Neuron (in vitro differentiated cells): Measurements from ENCODE around the gene TMPRSS13.
"Not testable (repeated sequence)": the region's sequence is repeated elsewhere in the genome, so short reads cannot be mapped to it uniquely, and the experiment has no call there.

Source experiments
- H2AFZ ChIP-seq: one replicate; pipeline ENCODE4 v1.6.1; 2013; ENCODE audit warnings: low read depth, mild to moderate bottlenecking, inconsistent platforms, low read length, moderate library complexity
- H3K27me3 ChIP-seq: one replicate; pipeline ENCODE4 v1.6.1; 2013; ENCODE audit warnings: low read length; ENCODE audit not compliant: insufficient read depth
- H3K36me3 ChIP-seq: one replicate; pipeline ENCODE4 v1.6.1; 2013; ENCODE audit warnings: low read length; ENCODE audit not compliant: insufficient read depth
- H3K4me1 ChIP-seq: one replicate; pipeline ENCODE4 v1.6.1; 2013; ENCODE audit warnings: low read length; ENCODE audit not compliant: insufficient read depth
- H3K4me3 ChIP-seq: 2 replicates; pipeline ENCODE4 v1.5.1; 2013; ENCODE audit warnings: mild to moderate bottlenecking, low read length, moderate library complexity
- H3K9me3 ChIP-seq: one replicate; pipeline ENCODE4 v1.6.1; 2013; ENCODE audit warnings: low read length

The TMPRSS13 gene

DNA sequence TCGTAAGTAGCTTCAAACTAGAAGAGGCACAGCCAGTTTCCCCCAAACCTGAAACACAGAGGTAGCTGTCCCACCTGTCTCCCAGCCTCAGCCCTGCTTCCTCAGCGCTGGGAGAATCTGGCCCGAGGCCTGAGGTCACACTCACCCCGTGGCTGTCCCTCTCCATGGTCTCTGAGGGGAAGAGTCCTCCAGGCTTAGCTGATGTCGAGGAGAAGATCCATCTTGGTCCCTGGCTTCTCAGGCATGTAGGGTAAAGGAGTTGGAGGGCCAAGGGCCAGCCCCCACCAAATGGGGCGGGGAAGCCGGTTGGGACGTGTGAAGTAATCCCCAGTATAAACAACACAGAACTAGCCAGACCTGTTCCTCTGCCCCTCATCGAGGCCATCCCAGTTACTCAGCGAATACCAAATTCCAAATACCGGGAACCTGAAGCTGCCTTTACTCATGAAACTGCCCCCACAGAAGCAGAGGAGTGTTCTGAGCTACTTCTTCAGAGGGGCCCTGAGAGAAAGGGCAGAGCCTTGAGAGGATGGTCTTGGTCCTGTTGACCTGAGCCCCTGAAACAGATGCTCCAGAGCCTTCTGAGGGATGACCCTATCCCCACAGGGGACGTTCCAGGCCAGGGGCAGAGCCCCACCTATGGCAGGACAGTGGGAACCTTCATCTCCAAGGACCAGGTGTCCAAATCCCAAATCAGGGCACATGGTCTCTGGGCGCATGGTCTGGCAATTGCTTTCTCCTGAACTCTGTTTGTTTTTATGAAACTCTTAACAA, at the start of gene TMPRSS13:
Gene TMPRSS13 (minus strand): TSS at position 261 of the 774 bp plus-strand sequence. CDS start 95 bp downstream, at position 166.
- Histone ChIP-seq H3K4me1 (no peaks in the 10 kb centered on the region), H3K4me3 (no peak within 1 kb of the TSS), H3K27me3 (peaks cover 10% of the 10 kb centered on the region), H3K9me3 (no peaks in the 10 kb centered on the region), H3K36me3 (no peaks in the 10 kb centered on the region), H2AFZ (no peak within 1 kb of the TSS)

DNA sequence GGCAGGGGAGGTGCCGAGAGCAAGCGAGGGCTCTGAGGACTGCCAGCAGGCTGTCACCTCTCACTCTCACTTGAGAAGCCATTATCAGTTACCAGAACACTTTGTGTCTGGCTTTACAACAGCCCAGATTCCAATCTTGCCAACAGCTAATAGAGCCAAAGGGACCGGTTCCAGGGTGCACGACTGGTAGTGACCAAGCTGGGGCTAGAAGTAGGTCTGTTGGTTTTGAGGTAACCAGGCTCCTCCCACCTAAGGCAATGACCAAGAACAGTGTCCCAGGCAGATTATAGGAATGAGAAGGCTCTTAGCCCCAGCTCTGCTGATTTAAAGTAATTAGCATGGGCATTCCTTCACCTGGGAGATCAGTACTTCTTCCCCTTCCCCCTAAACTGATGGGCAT, 49.8 kb upstream of the TMPRSS13 start:
- Histone ChIP-seq H3K36me3 (no peaks in the 10 kb centered on the region), H3K27me3 (peaks cover under 1% of the 10 kb centered on the region), H3K4me3 (no peak overlapping the region), H2AFZ (no peak overlapping the region), H3K9me3 (no peaks in the 10 kb centered on the region), H3K4me1 (no peaks in the 10 kb centered on the region)

DNA sequence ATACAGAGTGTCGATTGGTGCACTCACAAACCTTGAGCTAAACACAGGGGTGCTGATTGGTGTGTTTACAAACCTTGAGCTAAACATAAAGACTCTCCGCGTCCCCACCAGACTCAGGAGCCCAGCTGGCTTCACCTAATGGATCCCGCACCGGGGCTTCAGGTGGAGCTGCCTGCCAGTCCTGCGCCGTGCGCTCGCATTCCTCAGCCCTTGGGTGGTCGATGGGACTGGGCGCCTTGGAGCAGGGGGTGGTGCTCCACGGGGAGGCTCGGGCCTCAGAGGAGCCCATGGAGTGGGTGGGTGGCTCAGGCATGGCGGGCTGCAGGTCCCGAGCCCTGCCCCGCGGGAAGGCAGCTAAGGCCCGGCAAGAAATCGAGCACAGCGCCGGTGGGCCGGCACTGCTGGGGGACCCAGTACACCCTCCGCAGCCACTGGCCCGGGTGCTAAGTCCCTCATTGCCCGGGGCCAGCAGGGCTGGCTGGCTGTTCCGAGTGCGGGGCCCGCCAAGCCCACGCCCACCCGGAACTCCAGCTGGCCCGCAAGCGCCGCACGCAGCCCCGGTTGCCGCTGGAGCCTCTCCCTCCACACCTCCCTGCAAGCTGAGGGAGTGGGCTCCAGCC, 49.2 kb upstream of the TMPRSS13 start:
- not testable (repeated sequence) for H3K4me3 ChIP-seq, H3K9me3 ChIP-seq, H3K4me1 ChIP-seq

DNA sequence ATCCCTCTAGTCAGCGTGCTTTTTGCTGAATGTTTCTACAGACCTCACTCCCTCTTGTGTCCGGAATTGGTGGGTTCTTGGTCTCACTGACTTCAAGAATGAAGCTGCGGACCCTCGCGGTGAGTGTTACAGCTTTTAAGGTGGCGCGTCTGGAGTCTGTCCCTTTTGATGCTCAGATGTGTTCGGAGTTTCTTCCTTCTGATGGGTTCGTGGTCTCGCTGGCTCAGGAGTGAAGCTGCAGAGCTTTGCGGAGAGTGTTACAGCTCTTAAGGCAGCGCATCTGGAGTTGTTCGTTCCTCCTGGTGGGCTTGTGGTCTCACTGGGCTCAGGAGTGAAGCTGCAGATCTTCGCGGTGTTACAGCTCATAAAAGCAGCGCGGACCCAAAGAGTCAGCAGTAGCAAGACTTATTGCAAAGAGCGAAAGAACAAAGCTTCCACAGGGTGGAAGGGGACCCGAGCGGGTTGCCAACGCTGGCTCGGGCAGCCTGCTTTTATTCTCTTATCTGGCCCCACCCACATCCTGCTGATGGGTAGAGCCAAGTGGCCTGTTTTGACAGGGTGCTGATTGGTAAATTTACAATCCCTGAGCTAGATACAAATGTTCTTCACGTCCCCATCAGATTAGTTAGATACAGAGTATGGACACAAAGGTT, 48.5 kb upstream of the TMPRSS13 start:
- not testable (repeated sequence) for H3K4me1 ChIP-seq, H3K27me3 ChIP-seq, H3K9me3 ChIP-seq, H3K4me3 ChIP-seq, H3K36me3 ChIP-seq, H2AFZ ChIP-seq

More for the DNA sequence above, 49.2 kb upstream of the TMPRSS13 start:
- not testable (repeated sequence) for H3K36me3 ChIP-seq, H2AFZ ChIP-seq, H3K27me3 ChIP-seq

DNA sequence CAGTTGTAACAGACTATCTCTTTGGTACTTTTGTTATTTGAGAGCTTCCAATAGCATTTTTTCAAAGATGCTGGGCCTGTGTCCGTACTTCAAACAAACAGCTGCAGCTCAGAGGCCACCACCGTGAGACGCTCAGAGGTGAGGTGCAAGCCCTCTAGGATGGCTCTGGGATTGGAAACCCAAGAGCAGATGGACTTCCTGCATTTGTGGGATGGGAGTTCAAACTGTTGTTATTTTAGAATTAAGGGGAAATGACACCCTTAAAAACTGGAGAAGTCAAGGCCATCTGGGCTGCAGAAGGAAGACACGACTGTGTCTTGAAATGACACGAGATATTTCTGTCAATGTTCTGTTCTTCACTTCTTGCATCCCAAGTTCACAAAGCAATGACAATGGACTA, 47.8 kb upstream of the TMPRSS13 start:
- H3K9me3 ChIP-seq, result no peaks in the 10 kb centered on the region
- H3K27me3 ChIP-seq, result peaks cover 4% of the 10 kb centered on the region
- no peak overlapping the region for H3K4me3 ChIP-seq
- no peaks in the 10 kb centered on the region for H3K4me1 ChIP-seq
- no peaks in the 10 kb centered on the region for H3K36me3 ChIP-seq
- H2AFZ ChIP-seq, result no peak overlapping the region

DNA sequence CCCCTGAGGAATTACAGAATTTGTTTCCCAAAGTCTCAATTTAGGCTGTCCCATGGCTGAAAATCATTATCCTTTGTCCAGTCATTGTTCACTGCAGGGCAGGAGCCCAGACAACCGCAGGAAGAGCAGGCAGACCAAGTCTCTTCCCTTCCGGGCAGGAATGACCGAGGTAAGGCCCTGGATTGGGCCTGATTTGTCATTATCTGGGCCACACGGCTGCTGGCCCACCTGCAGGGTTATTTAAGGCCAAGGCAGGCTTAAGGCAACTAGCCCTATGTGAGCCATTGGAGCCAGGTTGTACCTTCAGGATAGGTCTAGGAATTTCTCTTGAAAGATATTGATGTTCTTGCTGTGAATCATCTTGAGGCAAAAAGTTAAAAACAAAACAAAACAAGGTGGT, 47.2 kb upstream of the TMPRSS13 start:
- Histone ChIP-seq H3K4me1 (no peaks in the 10 kb centered on the region), H2AFZ (no peak overlapping the region), H3K27me3 (peaks cover 4% of the 10 kb centered on the region), H3K36me3 (no peaks in the 10 kb centered on the region), H3K9me3 (no peaks in the 10 kb centered on the region), H3K4me3 (no peak overlapping the region)

DNA sequence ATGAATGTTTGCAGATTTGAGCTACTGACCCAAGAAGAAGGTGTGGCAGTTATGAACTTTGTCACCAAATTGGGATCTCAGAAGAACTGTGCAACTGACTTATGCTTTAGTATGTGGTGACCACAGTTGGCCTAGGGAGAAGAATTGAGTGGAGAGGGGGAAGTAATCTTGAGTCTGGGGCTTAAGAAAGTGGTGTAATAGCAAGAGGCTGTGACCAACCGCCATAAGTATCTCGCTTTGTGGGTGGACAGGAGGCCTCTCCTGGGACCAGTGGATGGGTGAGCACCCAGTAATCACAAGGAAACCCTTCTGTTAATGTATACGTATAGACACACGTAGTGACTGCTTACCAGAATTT, 44.3 kb upstream of the TMPRSS13 start:
- Histone ChIP-seq H3K4me1 (no peaks in the 10 kb centered on the region), H2AFZ (no peak overlapping the region), H3K4me3 (no peak overlapping the region), H3K9me3 (no peaks in the 10 kb centered on the region), H3K36me3 (no peaks in the 10 kb centered on the region), H3K27me3 (peaks cover 8% of the 10 kb centered on the region)

DNA sequence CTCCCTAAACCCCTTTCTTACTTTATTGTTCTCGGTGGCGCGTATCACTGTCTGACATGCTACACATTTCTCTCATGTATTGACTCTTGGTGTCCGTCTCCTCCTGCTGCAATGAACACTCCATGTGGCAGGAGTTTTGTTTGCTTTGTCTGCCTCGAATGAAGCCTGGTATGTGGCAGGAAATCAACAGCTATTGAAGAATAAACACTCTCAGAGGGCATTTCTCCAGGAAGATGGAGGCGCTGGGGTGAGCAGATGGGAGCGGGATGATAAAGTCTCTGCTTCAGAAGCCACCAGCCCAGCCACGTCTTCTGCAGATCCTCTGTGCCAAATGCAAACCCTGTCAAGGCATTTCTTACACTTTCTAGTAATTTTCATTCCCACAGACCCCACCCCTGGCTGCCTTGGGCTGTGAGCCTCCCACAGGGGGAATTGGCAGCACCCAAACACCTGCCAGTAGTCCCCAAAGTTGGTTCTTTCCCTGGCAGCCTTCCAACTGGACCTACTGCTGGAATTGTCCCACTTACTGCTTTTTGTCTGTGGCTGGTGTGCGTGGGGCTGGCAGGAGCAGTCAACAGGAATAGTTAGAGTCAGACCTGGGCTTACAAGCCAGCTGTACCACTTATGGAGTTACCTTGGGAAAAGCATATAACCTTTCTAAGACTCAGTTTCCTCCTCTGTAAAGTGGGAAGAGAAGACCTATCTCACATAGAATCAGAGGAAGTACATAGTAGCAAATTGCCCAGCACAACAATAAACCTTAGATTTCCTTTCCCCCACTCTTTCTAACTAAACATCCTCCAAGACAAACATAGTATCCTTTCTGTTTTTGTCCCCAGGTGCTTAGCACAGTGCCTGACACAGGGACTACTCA, 43.7 kb upstream of the TMPRSS13 start:
- H3K27me3 ChIP-seq, result peaks cover 10% of the 10 kb centered on the region
- no peaks in the 10 kb centered on the region for H3K9me3 ChIP-seq
- H3K4me3 ChIP-seq, result no peak overlapping the region
- H3K4me1 ChIP-seq, result no peaks in the 10 kb centered on the region
- H3K36me3 ChIP-seq, result no peaks in the 10 kb centered on the region
- H2AFZ ChIP-seq, result no peak overlapping the region

DNA sequence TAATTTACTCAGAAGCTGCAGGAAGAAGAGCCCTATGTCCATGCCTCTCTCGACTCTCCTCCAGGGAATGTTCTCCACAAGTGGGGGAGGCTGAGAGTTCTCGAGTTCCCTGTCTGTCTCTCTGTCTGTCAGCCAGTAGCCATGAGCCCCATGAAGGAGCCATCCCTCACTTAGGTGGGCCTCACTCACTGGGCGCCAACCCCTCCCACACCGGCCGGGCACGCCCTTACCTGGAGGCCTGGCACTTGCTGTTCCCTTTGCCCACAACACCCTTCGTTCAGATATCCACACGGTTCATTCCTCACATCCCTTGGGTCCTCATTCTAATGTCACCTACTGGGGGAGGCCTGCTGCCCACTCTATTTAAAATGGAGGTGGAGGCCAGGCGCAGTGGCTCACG, 42.8 kb upstream of the TMPRSS13 start:
- Histone ChIP-seq H3K4me1 (no peaks in the 10 kb centered on the region), H3K27me3 (peaks cover 10% of the 10 kb centered on the region), H3K9me3 (no peaks in the 10 kb centered on the region), H3K36me3 (no peaks in the 10 kb centered on the region), H2AFZ (no peak overlapping the region), H3K4me3 (no peak overlapping the region)

DNA sequence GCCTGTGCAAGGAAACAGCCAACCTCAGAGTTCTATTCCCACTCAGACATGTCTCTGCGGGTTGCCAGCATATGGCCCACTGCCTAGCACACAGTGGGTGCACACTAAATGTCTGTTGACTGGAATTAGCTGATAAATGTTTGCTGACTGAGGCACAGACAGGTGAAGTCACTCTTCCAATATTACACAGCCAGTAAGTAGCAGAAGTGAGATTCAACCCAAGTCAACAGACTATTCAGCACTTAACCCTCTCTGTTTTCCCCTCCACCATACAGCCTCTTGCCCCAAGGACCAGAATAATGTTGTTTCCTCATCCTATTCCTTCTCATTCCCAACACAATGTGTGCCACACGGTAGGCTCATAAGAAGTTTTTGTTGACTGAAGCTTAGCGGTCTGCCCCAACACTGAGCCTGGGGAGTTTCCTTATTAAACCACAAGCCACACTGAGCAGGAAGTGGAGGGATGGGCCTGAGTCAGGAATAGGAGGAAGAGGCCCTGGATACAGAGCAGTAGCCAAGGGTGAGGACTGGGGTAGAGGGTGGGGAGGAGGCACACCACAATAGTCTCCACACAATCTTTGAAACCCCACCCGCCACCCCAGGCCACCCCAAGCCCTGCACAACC, 41.3 kb upstream of the TMPRSS13 start:
- Histone ChIP-seq H2AFZ (no peak overlapping the region), H3K36me3 (no peaks in the 10 kb centered on the region), H3K9me3 (no peaks in the 10 kb centered on the region), H3K4me3 (no peak overlapping the region), H3K4me1 (no peaks in the 10 kb centered on the region), H3K27me3 (peaks cover 10% of the 10 kb centered on the region)

DNA sequence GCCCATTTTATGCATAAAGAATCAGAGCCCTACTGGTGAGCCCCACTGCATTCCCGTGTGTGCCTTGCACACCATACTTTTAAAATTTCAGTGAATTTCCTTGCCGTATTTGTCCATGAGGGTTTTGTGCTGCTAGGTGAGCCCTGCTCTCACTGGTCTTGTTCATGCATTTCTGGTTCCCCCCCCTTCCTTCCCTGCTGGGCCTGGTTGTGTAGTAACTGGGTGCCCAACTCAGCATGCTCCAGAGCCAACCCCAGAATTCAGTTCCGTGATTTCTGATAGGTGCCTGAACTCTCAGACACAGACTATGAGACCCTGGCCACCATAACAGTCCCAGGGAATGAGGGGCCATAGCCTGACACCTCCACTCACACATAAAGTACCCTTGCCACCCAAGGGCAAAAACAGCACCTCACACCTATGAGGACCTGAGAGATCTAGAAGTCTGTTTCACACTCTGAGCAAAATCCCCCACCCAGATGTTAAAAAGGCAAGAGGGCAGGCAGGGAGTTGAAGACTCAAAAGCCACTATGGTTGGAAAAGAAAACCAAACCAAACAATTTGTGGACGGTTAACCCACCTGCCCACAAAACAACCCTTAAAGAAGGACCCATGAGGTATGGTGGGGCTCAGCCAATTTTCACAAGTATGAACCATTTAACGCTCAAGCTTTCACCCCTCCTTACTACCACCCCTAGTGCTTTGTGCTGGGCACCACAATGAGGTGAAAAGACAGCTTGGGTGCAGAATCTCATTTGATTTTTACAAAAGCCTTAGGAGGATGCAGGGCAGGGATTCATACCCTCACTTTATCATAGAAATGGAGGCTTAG, 40.2 kb upstream of the TMPRSS13 start:
- H3K36me3 ChIP-seq, result no peaks in the 10 kb centered on the region
- peaks cover 10% of the 10 kb centered on the region for H3K27me3 ChIP-seq
- H2AFZ ChIP-seq, result no peak overlapping the region
- H3K4me1 ChIP-seq, result no peaks in the 10 kb centered on the region
- no peak overlapping the region for H3K4me3 ChIP-seq
- H3K9me3 ChIP-seq, result no peaks in the 10 kb centered on the region

DNA sequence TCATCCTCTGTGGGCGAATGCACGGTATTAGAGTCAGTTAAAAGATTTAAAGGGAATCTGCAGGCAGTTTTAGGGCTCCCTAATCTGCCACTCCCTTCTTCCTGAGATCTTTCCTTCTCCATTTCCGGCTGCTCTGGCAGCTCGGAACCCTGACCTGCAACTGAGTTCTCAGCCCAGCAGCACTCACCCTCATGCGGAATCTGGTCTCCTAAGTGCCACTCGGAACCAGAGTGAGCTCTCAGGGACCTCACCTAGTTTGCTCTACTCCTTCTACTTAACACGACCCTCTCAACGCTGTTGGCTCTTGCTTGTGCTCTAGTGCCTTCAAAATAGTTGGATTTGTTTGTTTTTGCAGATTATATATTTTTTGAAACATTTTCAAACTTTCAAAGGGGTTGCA, 37.7 kb upstream of the TMPRSS13 start:
- Histone ChIP-seq H3K36me3 (no peaks in the 10 kb centered on the region), H3K27me3 (peaks cover 6% of the 10 kb centered on the region), H3K9me3 (no peaks in the 10 kb centered on the region), H3K4me3 (no peak overlapping the region), H2AFZ (no peak overlapping the region), H3K4me1 (no peaks in the 10 kb centered on the region)
